NCI-H1930 (cell line): ENCODE measurements around the gene LRRC8C.

ENCODE experiments used
- DNase-seq, 2 experiments: peaks; one replicate each; lab custom pipeline; 2025; lab: John Stamatoyannopoulos, UW

The LRRC8C gene

DNA sequence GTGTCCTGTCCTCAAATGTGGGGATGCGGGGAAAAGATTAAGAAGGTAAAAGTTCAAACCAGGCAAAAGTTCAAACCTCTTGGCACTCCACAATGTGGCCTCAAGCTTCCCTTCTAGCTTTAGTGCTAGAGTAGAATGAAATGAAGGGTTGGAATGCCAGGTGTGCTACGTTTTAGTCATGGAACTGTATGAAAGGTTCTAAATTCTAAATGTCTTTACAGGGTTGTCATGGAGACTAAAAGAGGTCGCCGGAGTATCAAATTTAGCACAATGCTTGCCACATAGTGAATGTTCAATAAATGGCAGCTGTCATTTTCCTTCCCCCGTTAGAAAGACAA, 130.7 kb downstream of the LRRC8C start:
- no peak for DNase-seq

DNA sequence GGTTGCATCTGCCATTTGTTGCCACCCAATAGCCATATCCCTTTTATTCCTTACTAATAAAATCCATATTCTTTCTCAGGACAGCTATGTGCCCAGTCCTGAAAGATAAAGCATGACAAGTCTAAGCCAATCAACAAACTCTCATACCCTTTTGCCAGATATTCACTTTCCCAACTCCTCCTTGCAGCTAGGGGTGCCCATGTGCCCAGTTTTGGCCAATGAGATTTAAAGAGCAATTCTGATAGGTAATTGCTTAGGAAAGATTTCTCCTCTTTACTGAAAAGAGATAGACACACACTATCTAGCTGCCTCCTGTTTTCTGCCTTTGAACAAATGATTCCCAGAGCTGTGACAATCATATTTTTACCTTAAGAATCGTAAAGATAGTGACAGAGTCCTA, 132.9 kb downstream of the LRRC8C start:
- DNase-seq = no peak

DNA sequence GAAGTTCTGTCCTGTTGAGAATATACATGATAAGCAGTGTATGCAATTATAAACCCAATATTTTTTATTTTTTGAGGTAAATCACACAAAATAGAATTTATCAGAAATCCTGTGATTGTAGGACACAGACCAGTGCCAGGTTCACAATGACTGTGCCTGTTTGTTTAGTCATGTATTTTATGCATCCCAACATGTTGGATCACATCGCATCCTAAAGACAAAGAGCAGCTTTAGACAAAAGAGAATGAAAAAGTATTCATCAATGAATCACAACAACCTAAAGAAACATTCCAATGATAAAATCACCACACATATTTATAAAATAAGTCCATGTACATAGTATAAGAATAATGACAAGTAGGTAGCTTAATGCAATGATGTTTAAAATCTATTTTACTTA, 134.7 kb downstream of the LRRC8C start:
- no peak for DNase-seq
